Endometrium (tissue), 2 donors: ENCODE data around the gene PLA2G4A.

ENCODE experiments used
- FAIRE-seq: peaks from 2 replicates; lab custom pipeline; 2012; peaks lifted over from hg19 to GRCh38; lab: Jason Lieb, UNC
- donor health status: control.
- donor health status: control.

PLA2G4A gene

GRCh38 chr1:187032316-187032981, 203.7 kb downstream of the PLA2G4A start:
- FAIRE-seq = no peak

- FAIRE-seq = no peak
These were observed 204.4 kb downstream of the PLA2G4A start for GRCh38 chr1:187032982-187033692.

- FAIRE-seq = no peak
These were observed 205.1 kb downstream of the PLA2G4A start for GRCh38 chr1:187033693-187034390.

- no peak for FAIRE-seq
These were observed 205.8 kb downstream of the PLA2G4A start for GRCh38 chr1:187034501-187034900.

GRCh38 chr1:187037973-187038553, 209.3 kb downstream of the PLA2G4A start:
- no peak for FAIRE-seq
